COR-L47 (cell line): ENCODE measurements around the gene PLXNA4.
"Not testable (repeated sequence)": the region's sequence is repeated elsewhere in the genome, so short reads cannot be mapped to it uniquely, and the experiment has no call there.

ENCODE experiments used
- DNase-seq: peaks from one replicate; lab custom pipeline; 2025; lab: John Stamatoyannopoulos, UW

The PLXNA4 gene, protein sequence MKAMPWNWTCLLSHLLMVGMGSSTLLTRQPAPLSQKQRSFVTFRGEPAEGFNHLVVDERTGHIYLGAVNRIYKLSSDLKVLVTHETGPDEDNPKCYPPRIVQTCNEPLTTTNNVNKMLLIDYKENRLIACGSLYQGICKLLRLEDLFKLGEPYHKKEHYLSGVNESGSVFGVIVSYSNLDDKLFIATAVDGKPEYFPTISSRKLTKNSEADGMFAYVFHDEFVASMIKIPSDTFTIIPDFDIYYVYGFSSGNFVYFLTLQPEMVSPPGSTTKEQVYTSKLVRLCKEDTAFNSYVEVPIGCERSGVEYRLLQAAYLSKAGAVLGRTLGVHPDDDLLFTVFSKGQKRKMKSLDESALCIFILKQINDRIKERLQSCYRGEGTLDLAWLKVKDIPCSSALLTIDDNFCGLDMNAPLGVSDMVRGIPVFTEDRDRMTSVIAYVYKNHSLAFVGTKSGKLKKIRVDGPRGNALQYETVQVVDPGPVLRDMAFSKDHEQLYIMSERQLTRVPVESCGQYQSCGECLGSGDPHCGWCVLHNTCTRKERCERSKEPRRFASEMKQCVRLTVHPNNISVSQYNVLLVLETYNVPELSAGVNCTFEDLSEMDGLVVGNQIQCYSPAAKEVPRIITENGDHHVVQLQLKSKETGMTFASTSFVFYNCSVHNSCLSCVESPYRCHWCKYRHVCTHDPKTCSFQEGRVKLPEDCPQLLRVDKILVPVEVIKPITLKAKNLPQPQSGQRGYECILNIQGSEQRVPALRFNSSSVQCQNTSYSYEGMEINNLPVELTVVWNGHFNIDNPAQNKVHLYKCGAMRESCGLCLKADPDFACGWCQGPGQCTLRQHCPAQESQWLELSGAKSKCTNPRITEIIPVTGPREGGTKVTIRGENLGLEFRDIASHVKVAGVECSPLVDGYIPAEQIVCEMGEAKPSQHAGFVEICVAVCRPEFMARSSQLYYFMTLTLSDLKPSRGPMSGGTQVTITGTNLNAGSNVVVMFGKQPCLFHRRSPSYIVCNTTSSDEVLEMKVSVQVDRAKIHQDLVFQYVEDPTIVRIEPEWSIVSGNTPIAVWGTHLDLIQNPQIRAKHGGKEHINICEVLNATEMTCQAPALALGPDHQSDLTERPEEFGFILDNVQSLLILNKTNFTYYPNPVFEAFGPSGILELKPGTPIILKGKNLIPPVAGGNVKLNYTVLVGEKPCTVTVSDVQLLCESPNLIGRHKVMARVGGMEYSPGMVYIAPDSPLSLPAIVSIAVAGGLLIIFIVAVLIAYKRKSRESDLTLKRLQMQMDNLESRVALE (N-terminal part only)

DNA sequence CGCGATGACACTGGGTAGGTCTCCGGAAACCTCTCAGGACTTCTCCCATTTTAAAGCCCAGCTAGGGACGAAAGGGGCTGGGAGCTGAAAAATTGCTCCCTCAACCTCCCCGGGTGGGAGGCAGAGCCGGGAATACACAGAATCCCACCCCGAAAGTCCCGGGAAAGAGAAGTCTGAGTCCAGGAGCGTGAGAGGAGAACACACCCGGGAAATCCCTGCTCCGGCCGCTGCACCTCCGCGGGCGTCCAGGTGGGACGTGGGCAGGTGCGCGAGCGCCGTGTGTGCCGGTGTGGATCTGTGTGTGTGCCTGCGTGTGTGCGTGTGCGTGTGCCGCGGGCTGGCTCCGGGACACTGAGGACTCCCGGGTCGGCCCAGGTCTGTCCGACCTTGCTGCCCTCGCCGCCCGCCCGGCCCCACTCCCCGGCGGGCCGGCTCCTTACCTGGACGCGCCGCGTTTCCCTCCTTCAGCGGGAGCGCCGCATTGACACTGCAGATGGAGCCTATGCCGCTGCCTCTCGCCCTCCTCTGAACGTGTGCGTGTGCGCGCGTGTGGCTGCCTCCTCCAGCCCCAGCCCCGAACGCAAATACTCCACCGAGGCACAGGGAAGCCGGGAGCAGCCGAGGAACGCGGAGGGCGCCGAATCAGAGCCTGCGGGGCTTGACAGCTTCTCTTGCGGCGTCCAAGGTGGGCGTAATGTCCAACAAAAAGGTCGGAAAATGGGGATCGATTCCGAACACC, at the start of gene PLXNA4:
Gene PLXNA4 (minus strand): TSS at position 489 of the 739 bp plus-strand sequence. CDS start 67,777 bp downstream, outside the sequence.
- DNase-seq = peak; percentile 18

GRCh38 chr7:132625651-132626050, 49.4 kb upstream of the PLXNA4 start:
- no peak for DNase-seq

GRCh38 chr7:132622081-132622480, 45.8 kb upstream of the PLXNA4 start:
- no peak for DNase-seq

GRCh38 chr7:132619967-132620366, 43.7 kb upstream of the PLXNA4 start:
- no peak for DNase-seq

DNA sequence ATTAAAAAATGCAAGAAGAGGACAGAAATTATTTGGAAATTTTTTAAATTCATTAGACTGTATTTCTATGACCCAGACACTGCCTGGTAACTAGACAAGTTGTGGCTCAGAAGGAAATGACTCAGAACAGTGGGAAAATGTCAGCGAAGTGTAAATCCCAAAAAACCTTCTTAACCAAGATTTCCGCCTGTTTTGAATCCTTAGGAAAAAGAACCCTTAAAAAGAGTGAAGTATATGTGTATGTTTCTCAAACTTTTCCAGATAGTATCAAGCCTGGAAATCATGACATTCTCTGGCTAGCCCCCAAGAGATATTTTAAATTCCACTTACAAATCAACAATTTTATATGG, 42.7 kb upstream of the PLXNA4 start:
- no peak for DNase-seq

GRCh38 chr7:132618271-132618955, 42.1 kb upstream of the PLXNA4 start:
- DNase-seq = no peak

DNA sequence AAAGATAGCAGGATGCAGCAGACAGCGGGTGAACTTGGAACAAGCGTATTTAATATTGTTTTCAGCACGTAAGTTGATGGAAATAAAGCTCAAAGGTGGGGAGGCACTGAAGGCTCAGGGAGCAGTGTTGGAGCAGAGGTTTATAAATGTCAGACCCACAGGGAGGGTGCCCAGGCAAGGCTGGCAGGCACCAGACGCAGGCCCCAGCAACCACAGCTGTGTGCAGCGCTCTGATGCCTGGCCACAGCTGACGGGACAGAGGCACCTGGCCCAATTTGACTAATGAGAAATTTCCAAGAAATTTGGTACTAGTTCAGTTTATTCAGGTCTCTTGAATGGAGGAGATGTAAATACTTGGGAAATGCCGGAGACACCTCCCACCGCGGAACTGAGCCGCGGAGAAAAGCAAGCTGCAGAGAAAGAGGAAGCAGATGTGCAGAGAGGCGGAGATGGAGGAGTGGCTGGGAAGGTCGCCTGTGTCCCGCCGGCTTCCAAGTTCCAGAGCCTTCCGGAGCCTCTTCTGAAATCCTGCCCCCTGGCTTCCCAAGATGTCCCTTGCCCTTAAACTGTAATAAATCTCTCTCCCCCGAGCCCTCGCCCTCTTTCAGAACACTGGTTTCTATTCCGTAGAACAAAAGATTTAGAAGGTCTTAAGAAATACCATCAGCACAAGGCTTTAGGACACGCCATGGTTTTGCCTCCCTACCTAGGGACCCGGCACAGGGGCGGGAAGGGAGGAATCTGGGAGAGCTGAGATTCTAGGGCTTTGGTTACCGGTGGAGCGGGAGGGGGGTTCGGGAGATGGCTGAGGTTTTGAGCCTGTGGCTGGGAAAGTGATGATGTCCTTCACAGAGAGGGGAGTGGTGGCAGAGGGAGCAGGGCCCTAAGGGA, 38.4 kb upstream of the PLXNA4 start:
- no peak for DNase-seq

- DNase-seq = no peak
Measured at GRCh38 chr7:132613737-132614136, 37.5 kb upstream of the PLXNA4 start.

- DNase-seq = no peak
Measured at GRCh38 chr7:132610995-132611394, 34.7 kb upstream of the PLXNA4 start.

GRCh38 chr7:132609906-132610520, 33.7 kb upstream of the PLXNA4 start:
- DNase-seq = no peak

DNA sequence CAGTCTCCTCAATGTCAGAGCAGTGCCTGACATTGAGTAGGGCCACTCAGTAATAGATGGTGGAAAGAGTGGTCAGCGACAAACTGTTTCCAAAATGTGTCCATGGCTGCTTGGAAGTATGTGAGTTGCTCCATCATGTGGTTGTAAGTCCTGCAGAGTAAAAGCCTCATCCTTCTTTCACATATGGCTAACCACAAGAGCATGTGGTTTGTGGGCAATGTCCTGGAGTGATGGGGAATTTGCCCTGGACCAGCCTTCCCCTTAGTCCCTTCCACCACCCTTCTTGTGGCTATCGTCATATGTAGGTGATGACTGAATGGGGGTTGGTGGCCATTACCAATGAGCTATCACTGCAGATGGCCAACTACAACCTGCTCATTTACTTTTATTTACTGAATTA, 33.0 kb upstream of the PLXNA4 start:
- DNase-seq = no peak

DNA sequence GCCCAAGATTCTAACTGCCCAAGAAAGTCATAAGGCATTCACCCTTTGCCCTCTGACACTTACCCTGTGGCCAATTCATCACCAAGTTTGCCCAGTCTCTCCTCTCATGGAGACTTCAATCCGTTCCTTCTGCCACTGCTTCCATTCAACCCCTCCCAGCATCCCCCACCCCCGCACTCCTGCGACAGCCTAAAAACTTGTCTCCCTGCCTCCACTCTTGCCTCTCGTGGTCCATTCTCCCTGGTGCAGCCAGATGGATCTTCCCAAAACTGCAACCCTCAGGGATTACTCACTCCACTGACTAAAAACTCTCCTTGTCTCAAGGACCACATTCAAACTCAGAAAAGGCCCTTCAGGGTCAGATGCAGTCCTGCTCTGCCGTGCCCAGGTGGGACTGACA, 32.3 kb upstream of the PLXNA4 start:
- DNase-seq = no peak

- DNase-seq = no peak
Measured at GRCh38 chr7:132607656-132608055, 31.4 kb upstream of the PLXNA4 start.

DNA sequence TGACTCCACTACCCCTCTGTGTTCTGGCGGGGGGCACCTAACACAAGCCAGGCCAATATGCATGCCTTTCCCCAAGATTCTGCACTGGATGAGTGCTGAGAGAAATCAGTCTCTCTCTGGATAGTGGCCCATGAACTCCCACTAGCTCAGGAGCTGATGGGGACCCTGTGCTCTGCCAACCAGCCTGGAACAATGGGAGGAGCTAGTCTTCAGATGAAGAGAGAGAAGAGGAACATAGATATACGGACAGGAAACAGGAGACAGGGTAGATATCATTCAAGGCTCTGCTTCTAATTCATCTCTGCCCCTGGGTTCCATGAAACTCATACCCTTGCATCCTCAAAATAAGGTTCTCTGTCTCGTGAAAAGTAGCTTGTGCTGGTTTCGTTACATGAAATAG, 27.9 kb upstream of the PLXNA4 start:
- no peak for DNase-seq

GRCh38 chr7:132603220-132603833, 27.1 kb upstream of the PLXNA4 start:
- no peak for DNase-seq

- DNase-seq = no peak
Measured at GRCh38 chr7:132601783-132602182, 25.5 kb upstream of the PLXNA4 start.

GRCh38 chr7:132596588-132596987, 20.3 kb upstream of the PLXNA4 start:
- no peak for DNase-seq

DNA sequence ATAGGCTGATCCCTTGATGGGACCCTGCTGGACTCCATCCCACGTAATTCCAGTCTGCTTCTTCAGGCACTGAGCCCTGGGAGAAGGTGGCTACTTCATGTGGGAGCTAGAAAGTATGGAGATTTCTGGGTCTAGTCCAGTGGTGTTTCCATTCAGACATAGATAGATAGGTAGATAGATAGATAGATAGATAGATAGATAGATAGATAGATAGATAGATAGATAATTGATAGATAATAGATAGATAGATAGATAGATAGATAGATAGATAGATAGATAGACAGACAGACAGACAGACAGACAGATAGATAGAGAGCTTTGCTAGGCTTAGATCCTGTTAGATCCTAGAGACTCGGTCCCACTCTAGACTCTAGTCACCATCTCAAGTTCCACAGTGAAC, 18.5 kb upstream of the PLXNA4 start:
- not testable (repeated sequence) for DNase-seq

DNA sequence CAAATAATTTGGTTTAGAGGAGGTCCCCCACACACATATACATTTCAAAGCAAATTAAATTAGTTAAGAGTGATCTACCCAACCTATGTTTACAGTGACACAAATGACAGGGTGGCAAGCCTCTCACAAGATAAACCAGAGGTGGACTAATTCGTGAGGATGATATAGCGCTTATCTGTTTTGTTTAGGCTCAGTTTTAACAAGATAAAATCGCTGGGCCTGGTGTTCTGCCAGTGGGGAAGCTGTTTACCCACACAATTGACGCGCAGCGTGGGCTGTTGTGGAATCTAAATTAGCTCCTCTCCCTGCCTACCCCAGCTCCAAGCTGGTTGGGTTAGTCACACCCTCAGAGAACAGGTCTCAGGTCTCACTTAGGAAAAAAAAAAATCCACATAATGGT, 16.7 kb upstream of the PLXNA4 start:
- no peak for DNase-seq
